GM12864 (cell line): ENCODE data around the gene EML6.

Experiments used
- DNase-seq: peaks from one replicate; pipeline ENCODE4 v3.0.0-alpha.2; 2011; ENCODE audit warnings: low read depth
- H3K4me3 ChIP-seq: 2 replicates; pipeline ENCODE4 v1.5.1; 2011; ENCODE audit warnings: mild to moderate bottlenecking, low read depth, low read length, control low read depth
- CTCF ChIP-seq: IDR thresholded peaks from 2 replicates; pipeline ENCODE4 v1.5.1; 2011; ENCODE audit warnings: low read depth, mild to moderate bottlenecking, moderate library complexity, low read length, control low read depth, inconsistent platforms; ENCODE audit errors: missing control alignments

EML6 gene

GRCh38 chr2:54680397-54681041, 42.9 kb upstream of the EML6 start:
- TF ChIP-seq CTCF, result no peak
- DNase-seq, result no peak
- no peak overlapping the region for H3K4me3 ChIP-seq

GRCh38 chr2:54681416-54681815, 42.0 kb upstream of the EML6 start:
- no peak for DNase-seq
- no peak for TF ChIP-seq CTCF

GRCh38 chr2:54683596-54683995, 39.9 kb upstream of the EML6 start:
- no peak for TF ChIP-seq CTCF
- no peak for DNase-seq
- H3K4me3 ChIP-seq, result no peak overlapping the region

More at GRCh38 chr2:54681416-54681815, 42.0 kb upstream of the EML6 start:
- H3K4me3 ChIP-seq, result no peak overlapping the region

- no peak for TF ChIP-seq CTCF
- no peak for DNase-seq
- no peak overlapping the region for H3K4me3 ChIP-seq
These were observed 38.1 kb upstream of the EML6 start for GRCh38 chr2:54685263-54685775.

GRCh38 chr2:54687595-54688152, 35.8 kb upstream of the EML6 start:
- no peak for DNase-seq
- TF ChIP-seq CTCF, result no peak
- H3K4me3 ChIP-seq, result no peak overlapping the region

- TF ChIP-seq CTCF, result no peak
- no peak for DNase-seq
- H3K4me3 ChIP-seq, result no peak overlapping the region
These were observed 31.9 kb upstream of the EML6 start for GRCh38 chr2:54691445-54692135.

GRCh38 chr2:54692556-54692955, 30.9 kb upstream of the EML6 start:
- TF ChIP-seq CTCF, result no peak
- H3K4me3 ChIP-seq, result no peak overlapping the region
- no peak for DNase-seq
